22Rv1 (cell line): ENCODE data around the gene ZSCAN21.

Experiments
- H3K27ac ChIP-seq: fragments of 450-650 bp; 2 replicates; pipeline ENCODE4 v1.5.1; 2017
- CTCF ChIP-seq: fragments of 450-650 bp; IDR thresholded peaks from 2 replicates; pipeline ENCODE4 v1.5.1; 2017; ENCODE audit warnings: mild to moderate bottlenecking
- ZFX ChIP-seq: fragments of 450-650 bp; IDR thresholded peaks from 2 replicates; pipeline ENCODE4 v1.6.1; 2017; ENCODE audit warnings: antibody characterized with exemption, borderline replicate concordance

Gene ZSCAN21

GRCh38 chr7:100065452-100066186 is 16.0 kb downstream of the ZSCAN21 start:
- no peak overlapping the region for H3K27ac ChIP-seq
- TF ChIP-seq CTCF (no peak), ZFX (no peak)

GRCh38 chr7:100066953-100067352 is 17.4 kb downstream of the ZSCAN21 start:
- TF ChIP-seq CTCF, result no peak
- no peak overlapping the region for H3K27ac ChIP-seq

- TF ChIP-seq CTCF (no peak), ZFX (no peak)
- no peak overlapping the region for H3K27ac ChIP-seq
Observed at GRCh38 chr7:100069991-100070390, 20.4 kb downstream of the ZSCAN21 start.

- no peak for TF ChIP-seq ZFX
- no peak for TF ChIP-seq CTCF
- no peak overlapping the region for H3K27ac ChIP-seq
Observed at GRCh38 chr7:100071018-100071723, 21.6 kb downstream of the ZSCAN21 start.

GRCh38 chr7:100072462-100072861 is 22.9 kb downstream of the ZSCAN21 start:
- H3K27ac ChIP-seq, result no peak overlapping the region
- TF ChIP-seq CTCF (no peak), ZFX (no peak)

GRCh38 chr7:100074841-100075240 is 25.3 kb downstream of the ZSCAN21 start:
- no peak for TF ChIP-seq CTCF
- no peak for TF ChIP-seq ZFX

GRCh38 chr7:100075418-100075817 is 25.8 kb downstream of the ZSCAN21 start:
- no peak for TF ChIP-seq ZFX
- TF ChIP-seq CTCF, result no peak
- no peak overlapping the region for H3K27ac ChIP-seq

More at GRCh38 chr7:100074841-100075240, 25.3 kb downstream of the ZSCAN21 start:
- H3K27ac ChIP-seq, result no peak overlapping the region
